Anterior cingulate cortex (tissue), 58 donors: ENCODE data around the gene FAM228B.
"Not testable (repeated sequence)": the region's sequence is repeated elsewhere in the genome, so short reads cannot be mapped to it uniquely, and the experiment has no call there.

ENCODE experiments used
- DNase-seq, 58 donors: peaks; one replicate each; lab custom pipeline; 2025; lab: John Stamatoyannopoulos, UW

The FAM228B gene

GRCh38 chr2:24123195-24123921, at the start of gene FAM228B, which contains the start of gene PFN4:
Gene FAM228B, plus strand, starts transcription at chr2:24123469. Its CDS starts 893 bp downstream, at chr2:24124362.
Gene PFN4, minus strand, starts transcription at chr2:24123334. Its CDS starts 799 bp downstream, at chr2:24122535.
- peak; percentile 38 to 93 (median 82) for DNase-seq

DNA sequence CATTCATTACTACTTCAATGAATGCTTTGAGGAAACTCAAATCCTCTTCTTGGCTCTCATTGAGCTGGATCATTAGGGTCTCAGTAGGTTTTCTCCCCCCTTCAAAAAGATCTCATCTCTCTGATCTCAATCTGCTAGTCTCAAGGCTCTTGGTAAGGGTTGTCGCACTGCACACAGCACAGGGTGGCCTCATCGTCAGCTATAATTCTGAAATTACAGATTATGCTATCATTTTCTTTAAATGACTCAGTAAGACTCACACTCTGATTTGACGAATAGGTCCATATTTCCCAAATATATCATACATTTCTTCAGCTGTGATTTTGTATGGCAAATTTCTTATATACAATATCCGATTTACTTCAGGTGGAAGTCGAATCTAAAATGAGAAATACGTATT, 49.5 kb upstream of the FAM228B start:
- DNase-seq = no peak

GRCh38 chr2:24075259-24075658, 48.0 kb upstream of the FAM228B start:
- DNase-seq = peak in 1 of 58 donors; percentile 5

DNA sequence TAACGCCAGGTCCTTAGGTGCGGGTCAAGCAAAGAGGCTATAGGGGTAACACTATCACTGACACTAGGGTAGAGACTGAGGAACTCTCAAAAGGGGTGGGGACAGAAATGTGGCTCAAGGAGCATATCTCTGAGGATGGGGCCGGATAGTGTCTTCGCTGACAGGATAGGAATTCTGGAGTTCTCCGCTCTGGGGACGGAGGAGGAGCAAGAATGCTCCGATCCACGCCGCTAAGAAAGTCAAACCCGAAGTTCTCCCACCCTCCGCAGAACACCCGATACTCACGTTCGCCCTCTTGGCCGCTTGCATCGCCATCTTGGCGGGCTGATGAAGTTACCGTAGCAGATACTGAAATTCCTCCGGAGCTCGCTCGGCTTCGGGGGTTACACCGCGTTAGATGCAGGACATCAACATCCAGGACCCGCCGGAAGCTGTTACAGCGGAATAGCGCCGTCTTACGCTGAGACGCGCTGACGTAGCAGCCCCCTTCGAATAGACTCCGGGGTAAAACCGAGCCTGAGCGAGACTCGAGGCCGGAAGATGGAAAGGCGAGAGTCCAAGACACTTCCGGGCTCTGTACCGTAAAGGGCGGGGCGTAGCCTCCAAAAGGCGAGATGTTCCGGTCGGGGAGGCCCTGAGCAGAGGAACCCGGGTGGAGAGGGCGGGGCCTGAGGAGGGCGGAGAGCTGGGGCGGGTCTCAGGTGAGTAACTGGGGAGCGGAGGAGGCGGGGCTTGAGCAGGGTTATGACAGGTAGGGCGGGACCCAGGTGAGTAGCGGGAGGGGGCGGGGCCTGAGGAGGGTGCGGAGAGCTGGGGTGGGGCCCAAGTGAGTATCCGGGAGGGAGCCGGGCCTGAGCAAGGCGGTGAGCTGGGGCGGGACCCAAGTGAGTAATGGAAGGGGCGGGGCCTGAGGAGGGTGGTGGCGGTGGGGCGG, 47.1 kb upstream of the FAM228B start, which contains the start of gene SF3B6:
Gene SF3B6 (minus strand): TSS at position 412 of the 934 bp plus-strand sequence. CDS start 97 bp downstream, at position 315.
- DNase-seq = peak; percentile 75 to 98 (median 95)

DNA sequence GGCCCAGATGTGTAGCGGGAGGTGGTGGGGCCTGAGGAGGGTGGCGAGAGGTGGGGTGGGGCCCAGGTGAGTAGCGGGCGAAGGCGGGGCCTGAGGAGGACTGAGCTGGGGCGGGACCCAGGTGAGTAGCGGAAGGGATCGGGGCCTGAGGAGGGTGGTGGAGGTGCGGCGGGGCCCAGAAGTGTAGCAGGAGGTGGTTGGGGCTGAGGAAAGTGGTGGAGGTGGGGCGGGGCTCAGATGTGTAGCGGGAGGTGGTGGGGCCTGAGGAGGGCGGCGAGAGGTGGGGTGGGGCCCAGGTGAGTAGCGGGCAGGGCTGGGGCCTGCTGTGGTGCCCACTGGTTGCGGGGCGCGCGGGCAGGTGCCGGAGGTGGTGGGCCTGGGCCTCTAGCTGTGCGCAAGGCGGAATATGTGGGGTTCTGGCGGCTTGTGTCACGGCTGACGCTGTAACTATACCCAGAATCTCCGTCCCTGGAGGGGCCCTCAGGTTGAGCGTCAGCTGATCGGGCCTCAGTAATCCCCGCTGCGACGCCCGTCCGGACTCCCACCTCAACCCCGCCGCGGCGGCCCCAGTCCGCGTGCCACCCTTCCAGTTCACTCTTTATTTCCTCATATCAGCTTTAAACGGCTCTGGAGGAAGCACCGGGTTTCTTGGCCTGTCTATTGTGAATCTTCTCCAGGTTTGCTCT, 46.3 kb upstream of the FAM228B start:
- DNase-seq = peak in 38 of 58 donors; percentile 7 to 75 (median 42)

DNA sequence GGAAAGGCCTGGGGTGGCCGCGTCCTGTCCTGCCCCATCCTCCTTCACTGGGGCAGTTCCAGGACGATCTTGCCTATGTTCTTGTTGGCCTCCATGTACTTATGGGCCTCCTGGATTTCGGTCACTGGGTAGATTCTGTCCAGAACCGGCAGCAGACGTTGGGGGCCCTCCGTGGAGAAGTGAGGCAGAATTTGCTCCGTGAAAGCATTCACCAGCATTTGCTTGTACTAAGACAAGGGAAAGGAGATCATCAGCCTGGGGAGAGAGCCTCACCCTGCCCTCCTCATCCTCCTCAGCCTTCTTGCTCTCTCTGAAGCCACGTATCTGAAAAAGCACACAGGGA, 45.8 kb upstream of the FAM228B start:
- peak in 12 of 58 donors; percentile 2 to 41 (median 26) for DNase-seq

GRCh38 chr2:24077879-24078278, 45.4 kb upstream of the FAM228B start:
- DNase-seq = no peak

- no peak for DNase-seq
Observed at GRCh38 chr2:24080701-24081100, 42.6 kb upstream of the FAM228B start.

- no peak for DNase-seq
Observed at GRCh38 chr2:24082787-24083566, 40.3 kb upstream of the FAM228B start.

- peak in 12 of 58 donors; percentile 14 to 78 (median 57) for DNase-seq
Observed at GRCh38 chr2:24083567-24084385, 39.5 kb upstream of the FAM228B start.

DNA sequence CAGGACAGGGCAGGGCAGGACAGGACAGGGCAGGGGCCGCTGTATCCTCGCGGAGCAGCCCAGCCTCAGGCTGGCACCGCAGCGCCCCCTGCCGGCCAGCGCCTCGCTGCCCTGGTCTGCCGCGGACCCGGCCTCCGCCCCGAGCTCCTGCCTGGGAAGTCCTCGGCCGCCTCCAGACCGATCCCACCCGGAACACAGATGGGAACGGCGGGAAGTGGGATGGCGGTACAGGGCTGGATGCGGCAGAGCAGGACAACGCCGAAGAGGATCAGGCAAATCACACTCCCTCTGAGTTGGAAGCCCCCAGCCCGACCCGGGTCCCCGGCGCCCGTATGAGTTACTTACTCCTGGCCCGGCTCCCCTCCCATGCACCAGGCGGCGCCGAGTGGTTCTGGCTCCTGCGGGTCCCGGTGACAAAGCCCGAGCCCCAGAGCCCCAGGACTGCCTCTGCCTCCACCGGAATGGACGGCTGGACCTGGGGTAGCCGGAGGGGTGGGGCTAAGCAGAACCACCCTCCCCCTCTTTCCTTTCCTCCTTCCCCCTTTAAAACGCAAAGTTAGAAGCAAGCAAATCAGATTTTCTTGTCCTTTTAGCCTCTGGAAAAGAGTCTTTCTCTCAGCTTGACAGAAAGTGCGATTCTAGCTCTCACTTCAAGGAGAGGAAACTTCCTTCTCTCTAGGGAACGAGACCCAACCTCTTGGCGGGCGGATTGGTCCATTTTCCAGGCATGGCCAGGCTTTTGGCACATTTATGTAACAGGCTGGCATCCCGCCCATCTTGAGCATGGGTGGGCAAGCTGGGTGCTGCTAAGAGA, 38.7 kb upstream of the FAM228B start, which contains the start of gene TP53I3:
Gene TP53I3 (minus strand): TSS at position 449 of the 814 bp plus-strand sequence. CDS start 508 bp downstream, outside the sequence.
- DNase-seq = peak in 57 of 58 donors; percentile 13 to 87 (median 71)

- no peak for DNase-seq
Observed at GRCh38 chr2:24085200-24085489, 38.1 kb upstream of the FAM228B start.

DNA sequence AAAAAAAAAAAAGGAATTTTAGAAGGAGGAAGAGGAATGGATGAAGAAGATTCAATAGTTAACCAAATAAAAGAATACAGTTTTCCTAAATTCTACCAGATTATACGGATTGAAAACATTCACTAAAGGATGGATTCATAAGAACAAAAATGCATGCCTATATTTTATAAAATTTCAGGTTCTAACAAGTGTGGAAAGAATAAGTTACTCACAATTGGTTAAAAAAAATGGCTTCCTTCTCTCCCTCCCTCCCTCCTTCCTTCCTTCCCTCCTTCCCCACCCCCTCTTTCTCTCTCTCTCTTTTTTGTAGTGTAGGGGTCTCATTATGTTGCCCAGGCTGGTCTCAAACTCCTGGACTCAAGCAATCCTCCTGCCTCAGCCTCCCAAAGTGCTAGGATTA, 37.0 kb upstream of the FAM228B start:
- no peak for DNase-seq

GRCh38 chr2:24087032-24087431, 36.2 kb upstream of the FAM228B start:
- DNase-seq = no peak

DNA sequence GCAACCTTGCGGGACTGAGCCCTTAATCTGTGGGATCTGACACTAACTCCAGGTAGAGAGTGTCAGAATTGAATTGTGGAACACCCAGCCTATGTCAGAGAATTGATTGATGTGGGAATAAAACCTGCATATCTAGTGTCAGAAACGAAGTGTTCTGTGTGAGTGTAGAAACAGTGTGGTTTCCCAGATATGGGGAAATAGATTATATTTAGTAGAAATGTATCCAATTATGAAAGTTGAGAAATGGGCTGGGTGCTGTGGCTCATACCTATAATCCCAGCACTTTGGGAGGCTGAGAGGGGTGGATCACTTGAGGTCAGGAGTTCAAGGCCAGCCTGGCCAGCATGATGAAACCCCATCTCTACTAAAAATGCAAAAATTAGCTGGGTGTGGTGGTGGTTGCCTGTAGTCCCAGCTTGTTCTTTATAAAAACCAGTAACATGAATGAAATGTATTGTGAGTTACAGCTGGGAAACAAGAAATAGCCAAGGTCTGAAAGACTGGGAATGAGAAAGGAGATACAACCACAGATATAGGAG, 34.4 kb upstream of the FAM228B start:
- DNase-seq = no peak

DNA sequence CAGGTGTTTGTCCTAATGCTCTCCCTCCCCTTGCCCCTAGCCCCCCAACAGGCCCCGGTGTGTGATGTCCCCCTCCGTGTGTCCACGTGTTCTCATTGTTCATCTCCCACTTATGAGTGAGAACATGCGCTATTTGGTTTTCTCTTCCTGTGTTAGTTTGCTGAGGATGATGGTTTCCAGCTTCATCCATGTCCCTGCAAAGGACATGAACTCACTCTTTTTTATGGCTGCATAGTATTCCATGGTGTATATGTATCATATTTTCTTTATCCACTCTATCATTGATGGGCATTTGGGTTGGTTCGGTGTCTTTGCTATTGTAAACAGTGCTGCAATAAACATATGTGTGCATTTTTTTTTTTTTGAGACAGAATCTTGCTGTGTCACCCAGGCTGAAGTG, 30.0 kb upstream of the FAM228B start:
- not testable (repeated sequence) for DNase-seq

- DNase-seq = not testable (repeated sequence)
Observed at GRCh38 chr2:24095171-24095677, 28.0 kb upstream of the FAM228B start.

- DNase-seq = not testable (repeated sequence)
Observed at GRCh38 chr2:24100732-24101131, 22.5 kb upstream of the FAM228B start.
